ENCODE measurements around the gene MYCL. TPM values are rescaled to one million over a fixed set of nuclear protein-coding genes. Genes with fewer than 3 reads are reported as not detected.

Gene MYCL
- total RNA-seq, 1 experiment from 2014 or later, result 2.0 TPM

Other genes starting within 250 kb of the MYCL start
- gene NT5C1A, start 229.8 kb downstream of the MYCL start, total RNA-seq (2021; ENCODE audit: unreplicated experiment), result not detected
- gene HPCAL4, start 210.5 kb downstream of the MYCL start, total RNA-seq (2021; ENCODE audit: unreplicated experiment), result 0.21 TPM
- 53.0 TPM for gene PPIE, start 163.0 kb downstream of the MYCL start, total RNA-seq (2021; ENCODE audit: unreplicated experiment)
- 1.9 TPM for gene OXCT2, start 130.6 kb downstream of the MYCL start, total RNA-seq (2021; ENCODE audit: unreplicated experiment)
- 3.7 TPM for gene BMP8B, start 113.1 kb downstream of the MYCL start, total RNA-seq (2021; ENCODE audit: unreplicated experiment)
- gene TRIT1, start 18.4 kb downstream of the MYCL start, total RNA-seq (2021; ENCODE audit: unreplicated experiment), result 22.7 TPM
- gene MFSD2A, start 53.2 kb upstream of the MYCL start, total RNA-seq (2021; ENCODE audit: unreplicated experiment), result 1.2 TPM
- gene CAP1, start 138.8 kb upstream of the MYCL start, total RNA-seq (2021; ENCODE audit: unreplicated experiment), result 463 TPM
- 158 TPM for gene PPT1, start 195.3 kb upstream of the MYCL start, total RNA-seq (2021; ENCODE audit: unreplicated experiment)

All from Panc1 (cell line).